HepG2 (cell line): ENCODE data around the gene MEX3B. TPM values are rescaled to one million over a fixed set of nuclear protein-coding genes. Genes with fewer than 3 reads are reported as not detected.

Source experiments
- ATAC-seq: fragments of 200-7000 bp; cut with Tn5 transposase; 3 replicates; pipeline ENCODE4 v1.9.1; 2020; ENCODE audit warnings: mild to moderate bottlenecking, moderate library complexity
- BruUV-seq: library from RNA; stranded (reverse); fragments of 400-500 nt; replicated peaks from 2 replicates; lab custom pipeline; 2021; lab: Mats Ljungman, UMichigan
- CTCF ChIA-PET: fragments of 300-600 bp; formaldehyde crosslinking; extraction: SDS; loops from one replicate; lab custom pipeline; 2021; ENCODE audit warnings: low total read pairs, inconsistent platforms, low intra/inter-chr PET ratio; lab: Yijun Ruan, JAX
- POLR2A ChIA-PET: fragments of 350-600 bp; sonication (Branson Sonifier 250); formaldehyde crosslinking; loops from one replicate; lab custom pipeline; 2020; ENCODE audit warnings: antibody characterized with exemption, inconsistent platforms; lab: Yijun Ruan, JAX
- DNase-seq: peaks from one replicate; pipeline ENCODE4 v3.0.0-alpha.2; 2015; ENCODE audit warnings: low spot score
- FAIRE-seq: peaks from 3 replicates; lab custom pipeline; 2011; peaks lifted over from hg19 to GRCh38; lab: Jason Lieb, UNC
- H2AFZ ChIP-seq: one replicate; pipeline ENCODE4 v1.6.1; 2011; ENCODE audit warnings: low read length, inconsistent platforms
- H3K27ac ChIP-seq: fragments of 300-600 bp; 3 replicates; pipeline ENCODE4 v1.8.0; 2011; ENCODE audit warnings: mixed run types, mild to moderate bottlenecking, mixed read lengths, low read length, inconsistent platforms; ENCODE audit not compliant: insufficient read depth; ENCODE audit errors: extremely low read length
- H3K27me3 ChIP-seq, 2 experiments: fragments of 200-600 bp in 1 of 2; 2 replicates in 1 of 2; 3 replicates in 1 of 2; pipeline versions ENCODE4 v1.6.0 to v1.8.0; 2011; ENCODE audit warnings: low read length in 2 of 2, mild to moderate bottlenecking in 2 of 2, moderate library complexity in 2 of 2, inconsistent platforms in 1 of 2; ENCODE audit not compliant: insufficient read depth in 2 of 2, control insufficient read depth in 1 of 2
- H3K36me3 ChIP-seq, 2 experiments: fragments of 200-600 bp in 1 of 2; replicated peaks in 1 of 2; 2 replicates in 1 of 2; 3 replicates in 1 of 2; pipeline versions ENCODE4 v1.5.1 to v1.8.0; 2011; ENCODE audit warnings: low read length in 2 of 2, inconsistent platforms in 1 of 2; ENCODE audit not compliant: insufficient read depth in 2 of 2, control insufficient read depth in 1 of 2
- H3K4me1 ChIP-seq: 2 replicates; pipeline ENCODE4 v1.5.1; 2012; ENCODE audit warnings: low read length, inconsistent platforms; ENCODE audit not compliant: insufficient read depth
- H3K4me2 ChIP-seq: 2 replicates; pipeline ENCODE4 v1.6.0; 2011; ENCODE audit warnings: low read depth, low read length, inconsistent platforms
- H3K4me3 ChIP-seq, 3 experiments: fragments of 200-600 bp in 1 of 3; sonication (generic), shearing (Covaris generic) in 1 of 3; replicated peaks in 1 of 3; 2 replicates each; pipeline ENCODE4 v1.5.1; 2011 to 2016; ENCODE audit warnings: low read length in 3 of 3, inconsistent platforms in 2 of 3, low read depth in 2 of 3, mild to moderate bottlenecking in 2 of 3, control low read depth in 1 of 3, mixed read lengths in 1 of 3; ENCODE audit not compliant: insufficient read depth in 1 of 3
- H3K79me2 ChIP-seq: one replicate; pipeline ENCODE4 v1.6.1; 2011; ENCODE audit warnings: low read length, inconsistent platforms; ENCODE audit not compliant: insufficient read depth
- H3K9ac ChIP-seq: 2 replicates; pipeline ENCODE4 v1.6.0; 2011; ENCODE audit warnings: mild to moderate bottlenecking, low read depth, low read length, inconsistent platforms; ENCODE audit not compliant: insufficient read depth
- H3K9me3 ChIP-seq: 2 replicates; pipeline ENCODE4 v1.5.1; 2012; ENCODE audit warnings: mild to moderate bottlenecking, low read length
- H4K20me1 ChIP-seq: 2 replicates; pipeline ENCODE4 v1.6.0; 2011; ENCODE audit warnings: inconsistent platforms, mild to moderate bottlenecking, low read length, moderate library complexity; ENCODE audit not compliant: insufficient read depth
- ATF1 ChIP-seq: IDR thresholded peaks from 2 replicates; pipeline ENCODE4 v1.6.1; 2016; ENCODE audit warnings: mild to moderate bottlenecking, control low read depth
- ELF4 ChIP-seq: sonication (generic); formaldehyde crosslinking; IDR thresholded peaks from 2 replicates; pipeline ENCODE4 v1.5.0; 2020; ENCODE audit warnings: missing genetic modification reagents, mild to moderate bottlenecking, moderate library complexity, borderline replicate concordance
- MAFG ChIP-seq: sonication (generic); formaldehyde crosslinking; IDR thresholded peaks from 2 replicates; pipeline ENCODE4 v1.5.1; 2020; ENCODE audit warnings: mild to moderate bottlenecking, missing genetic modification reagents
- MAFK ChIP-seq, 2 experiments: IDR thresholded peaks in 1 of 2; conservative IDR thresholded peaks in 1 of 2; 2 replicates each; pipeline ENCODE4 v1.6.1; 2011; ENCODE audit warnings: improper control_type of control experiment in 2 of 2, low read length in 2 of 2
- NFKBIZ ChIP-seq: IDR thresholded peaks from 2 replicates; pipeline ENCODE4 v1.6.1; 2018; ENCODE audit warnings: missing genetic modification reagents, missing compliant biosample characterization
- NR3C1 ChIP-seq: sonication (generic); formaldehyde crosslinking; IDR thresholded peaks from 2 replicates; pipeline ENCODE4 v1.4.0; 2020; ENCODE audit warnings: missing genetic modification reagents
- TBX2 ChIP-seq: sonication (generic); formaldehyde crosslinking; IDR thresholded peaks from 2 replicates; pipeline ENCODE4 v1.5.0; 2020; ENCODE audit warnings: missing genetic modification reagents, mild to moderate bottlenecking, borderline replicate concordance
- TEAD3 ChIP-seq: optimal IDR thresholded peaks from 2 replicates; pipeline ENCODE3; 2016; ENCODE audit warnings: borderline replicate concordance
- ZBTB26 ChIP-seq: IDR thresholded peaks from 2 replicates; pipeline ENCODE4 v1.6.1; 2016; ENCODE audit warnings: missing compliant biosample characterization, missing genetic modification reagents, borderline replicate concordance
- ZBTB43 ChIP-seq: sonication (generic); formaldehyde crosslinking; conservative IDR thresholded peaks from 2 replicates; pipeline ENCODE4 v1.4.0; 2020; ENCODE audit warnings: missing genetic modification reagents
- ZNF207 ChIP-seq: fragments of 450-650 bp; IDR thresholded peaks from 2 replicates; pipeline ENCODE4 v1.6.1; 2016; ENCODE audit warnings: antibody characterized with exemption, borderline replicate concordance
- WGBS: methylation state at CpG from one replicate; pipeline ENCODE4 v1.1.6; 2017; ENCODE audit warnings: low lambda C conversion rate; 5-methylcytosine and 5-hydroxymethylcytosine counted together
- in situ Hi-C: cut with HindIII; loops from 2 replicates; pipeline ENCODE4 v1.10.0; 2017; ENCODE audit warnings: low pct_unique_long_range_greater_than_20kb; ENCODE audit not compliant: extremely low pct_ligation_motif_present
- intact Hi-C: fragments of 100-400 bp; cut with micrococcal nuclease; formaldehyde crosslinking; loops from one replicate; pipeline ENCODE4 v1.10.0; 2022; ENCODE audit not compliant: unreplicated experiment
- polyA plus RNA-seq, 8 experiments: library from polyadenylated mRNA; depleted of rRNA in 3 of 8; stranded (reverse) in 7 of 8; unstranded in 1 of 8; fragments of >200 nt; fragmentation: Illumina TruSeq in 4 of 8; extraction: Trizol in 4 of 8; gene quantifications; 2 replicates each; pipeline versions ENCODE4 v1.2.1 to v1.2.3, GENCODE V29; 2011 to 2016; ENCODE audit warnings: low read depth in 4 of 8, missing spikeins in 1 of 8, mixed read lengths in 1 of 8; ENCODE audit not compliant: insufficient read depth in 1 of 8
- total RNA-seq, 5 experiments: library from RNA; depleted of rRNA; stranded (reverse); fragments of >200 nt; fragmentation: Illumina TruSeq; extraction: Trizol; gene quantifications; 2 replicates each; pipeline ENCODE4 v1.2.3, GENCODE V29; 2016; ENCODE audit warnings: low read depth in 1 of 5

Gene MEX3B
- total and polyA plus RNA-seq, 2 of the 13 experiments (the other 11 are each of a cell fraction or from before 2014, with no cell fraction given) = 0.48 to 0.62 TPM

- no peak overlapping the region for H3K4me2 ChIP-seq
- DNase-seq = no peak
- H4K20me1 ChIP-seq = no peaks in the 10 kb centered on the region
- H3K27me3 ChIP-seq = peaks cover 2 to 27% of the 10 kb centered on the region in 2 experiments; a peak in 4 of 5 replicates
- ChIA-PET POLR2A (no interaction called here), CTCF (no interaction called here)
- TF ChIP-seq ZBTB43 (CRISPR knock-in tag) = no peak
- peak in 1 of 2 experiments; percentile 28; a peak in 1 of 4 replicates for TF ChIP-seq MAFK (conservative IDR thresholded peaks at IDR 0.05 in 1 of 2, IDR thresholded peaks at IDR 0.05 in 1 of 2; ENCODE audit: low read length in 2 of 2)
- no peak for ATAC-seq
- no peaks in the 10 kb centered on the region for H3K4me1 ChIP-seq
- H3K36me3 ChIP-seq = no peaks in the 10 kb centered on the region
- in situ Hi-C loops (no loop called here), intact Hi-C loops (no loop called here)
- H3K4me3 ChIP-seq = no peak overlapping the region
- H3K9ac ChIP-seq = no peak overlapping the region
- H3K27ac ChIP-seq = no peak overlapping the region
- H3K79me2 ChIP-seq = no peaks in the 10 kb centered on the region
- WGBS = 17% methylated on average over 5 of the region's 5 CpGs
- H2AFZ ChIP-seq = no peak overlapping the region
- no peak for FAIRE-seq
- no peaks in the 10 kb centered on the region for H3K9me3 ChIP-seq
- no TSS peak for BruUV-seq
Observed at GRCh38 chr15:82064824-82065223, 19.0 kb upstream of the MEX3B start.

- Histone ChIP-seq H3K9ac (no peak overlapping the region), H3K9me3 (no peaks in the 10 kb centered on the region), H2AFZ (no peak overlapping the region), H3K36me3 (no peaks in the 10 kb centered on the region), H3K4me3 (no peak overlapping the region), H3K79me2 (no peaks in the 10 kb centered on the region), H3K27ac (no peak overlapping the region), H3K4me1 (no peaks in the 10 kb centered on the region), H4K20me1 (no peaks in the 10 kb centered on the region), H3K4me2 (no peak overlapping the region), H3K27me3 (peaks cover 4 to 41% of the 10 kb centered on the region in 2 experiments; a peak in 4 of 5 replicates)
- POLR2A ChIA-PET = interaction anchor here (1.1 kb wide), 1 partner anchor 16 kb away, joined by 3 read pairs; no protein-coding TSS in a partner anchor
- intact Hi-C loops (no loop called here), in situ Hi-C loops (no loop called here)
- DNase-seq = no peak
- BruUV-seq = no TSS peak
- CTCF ChIA-PET = no interaction called here
- FAIRE-seq = no peak
- WGBS = 18% methylated on average over 18 of the region's 20 CpGs
- ATAC-seq = no peak
- no peak for TF ChIP-seq ZNF207
- no peak for TF ChIP-seq ELF4 (CRISPR knock-in tag)
- no peak for TF ChIP-seq ATF1 (CRISPR knock-in tag)
- no peak for TF ChIP-seq ZBTB26
- no peak for TF ChIP-seq TBX2 (CRISPR knock-in tag)
- TF ChIP-seq MAFG (CRISPR knock-in tag) = no peak
- no peak for TF ChIP-seq NR3C1 (CRISPR knock-in tag)
- no peak for TF ChIP-seq NFKBIZ (CRISPR knock-in tag)
- no peak for TF ChIP-seq TEAD3 (CRISPR knock-in tag)
Observed at GRCh38 chr15:82062479-82063454, 16.9 kb upstream of the MEX3B start.
